Esophagus squamous epithelium (tissue), 4 donors: ENCODE data around the gene MAU2.

ENCODE experiments used
- CTCF ChIP-seq, 6 experiments: fragments of 450-650 bp in 4 of 6; fragments of 200-600 bp in 2 of 6; sonication (generic) in 2 of 6; IDR thresholded peaks; one replicate each; pipeline ENCODE4 v1.5.1; 2016 to 2019; ENCODE audit warnings: antibody characterized with exemption in 6 of 6, mild to moderate bottlenecking in 4 of 6, moderate library complexity in 4 of 6
- POLR2A ChIP-seq, 4 donors: fragments of 450-650 bp; IDR thresholded peaks; one replicate each; pipeline ENCODE4 v1.6.1; 2017; ENCODE audit warnings: antibody characterized with exemption in 4 of 4, mild to moderate bottlenecking in 4 of 4, moderate library complexity in 3 of 4

GRCh38 chr19:19345970-19346369 is 25.3 kb downstream of the MAU2 start:
- TF ChIP-seq CTCF (IDR thresholded peaks at IDR 0.05), result no peak
- TF ChIP-seq POLR2A (IDR thresholded peaks at IDR 0.05), result no peak
